OCI-LY3 (cell line): ENCODE results near the gene PADI2.

Source experiments
- H2AFZ ChIP-seq: fragments of 200-600, 300-600 bp; shearing (Covaris generic); 2 replicates; pipeline ENCODE4 v1.6.0; 2014; ENCODE audit warnings: antibody characterized with exemption, low read depth, low read length
- H3K27ac ChIP-seq: fragments of 200-600, 300-600 bp; sonication (generic); 2 replicates; pipeline ENCODE4 v1.5.1; 2014; ENCODE audit warnings: mild to moderate bottlenecking, low read length, moderate library complexity, mixed read lengths
- H3K27me3 ChIP-seq: fragments of 200-600, 300-600 bp; sonication (generic); 2 replicates; pipeline ENCODE4 v1.6.1; 2014; ENCODE audit warnings: low read depth, low read length, mixed read lengths
- H3K36me3 ChIP-seq: fragments of 200-600, 300-600 bp; sonication (generic); replicated peaks from 2 replicates; pipeline ENCODE3; 2014; ENCODE audit warnings: low read depth, low read length, mixed read lengths
- H3K4me1 ChIP-seq: fragments of 300-600, 200-600 bp; sonication (generic); 2 replicates; pipeline ENCODE4 v1.6.1; 2014; ENCODE audit warnings: low read length, mixed read lengths
- H3K4me2 ChIP-seq: fragments of 200-600, 300-600 bp; sonication (generic); 2 replicates; pipeline ENCODE4 v1.6.1; 2014; ENCODE audit warnings: low read length, mixed read lengths
- H3K4me3 ChIP-seq: fragments of 300-600, 200-600 bp; sonication (generic); 2 replicates; pipeline ENCODE4 v1.5.1; 2014; ENCODE audit warnings: antibody characterized with exemption, mild to moderate bottlenecking, low read length, moderate library complexity
- H3K79me2 ChIP-seq: fragments of 300-600, 200-600 bp; shearing (Covaris generic); 2 replicates; pipeline ENCODE4 v1.6.1; 2014; ENCODE audit warnings: mild to moderate bottlenecking, low read length, mixed read lengths
- H3K9ac ChIP-seq: fragments of 300-600, 200-600 bp; shearing (Covaris generic); 2 replicates; pipeline ENCODE4 v1.6.0; 2014; ENCODE audit warnings: mild to moderate bottlenecking, low read length, moderate library complexity
- H3K9me3 ChIP-seq: fragments of 200-600, 300-600 bp; shearing (Covaris generic); 2 replicates; pipeline ENCODE4 v1.6.1; 2014; ENCODE audit warnings: low read length, mixed read lengths; ENCODE audit not compliant: insufficient read depth
- H4K20me1 ChIP-seq: fragments of 200-600, 300-600 bp; sonication (generic); 2 replicates; pipeline ENCODE4 v1.6.1; 2016; ENCODE audit warnings: low read length, mixed read lengths; ENCODE audit not compliant: insufficient read depth
- CTCF ChIP-seq: fragments of 200-600, 300-600 bp; sonication (generic); IDR thresholded peaks from 2 replicates; pipeline ENCODE4 v1.5.1; 2014; ENCODE audit warnings: antibody characterized with exemption, low read length, low read depth
- EZH2phosphoT487 ChIP-seq: fragments of 200-600 bp; shearing (Covaris generic); IDR thresholded peaks from 2 replicates; pipeline ENCODE4 v1.6.1; 2018; ENCODE audit warnings: antibody characterized with exemption, mixed run types, low read depth

Gene PADI2

DNA sequence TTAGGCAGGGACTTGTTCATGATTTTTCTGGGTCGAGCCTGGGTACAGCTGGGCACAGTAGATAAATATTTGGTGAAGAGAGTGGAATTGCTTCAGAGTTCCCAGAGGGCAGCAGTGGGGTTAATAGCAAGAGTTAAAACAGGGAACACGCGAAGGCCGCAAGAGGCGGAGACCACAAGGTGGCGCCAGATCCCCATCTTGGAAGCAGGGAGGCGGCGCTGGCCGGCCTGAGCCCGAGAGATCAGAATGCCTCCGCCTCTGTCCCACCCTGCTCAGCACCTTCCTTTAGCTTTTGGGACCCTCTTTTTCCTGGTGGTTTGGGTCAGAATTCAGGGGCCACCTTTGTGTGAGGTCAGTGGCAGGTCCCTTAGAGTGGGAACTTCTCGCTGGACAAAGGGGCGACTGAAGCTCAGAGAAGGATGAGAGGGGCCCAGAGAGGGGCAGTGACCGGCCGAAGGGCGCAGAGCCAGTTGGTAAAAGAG is 6.5 kb upstream of the PADI2 start:
- no peaks in the 10 kb centered on the region for H4K20me1 ChIP-seq
- peak overlapping the region; percentile 42 for H3K27ac ChIP-seq
- peak overlapping the region; percentile 29; the same call in 1 of the 2 replicates for H3K4me3 ChIP-seq
- no peaks in the 10 kb centered on the region for H3K36me3 ChIP-seq
- H3K79me2 ChIP-seq, result no peaks in the 10 kb centered on the region
- peaks cover 40% of the 10 kb centered on the region for H3K4me1 ChIP-seq
- no peaks in the 10 kb centered on the region for H3K9me3 ChIP-seq
- peak overlapping the region; percentile 61; the same call in 1 of the 2 replicates for H3K9ac ChIP-seq
- peak overlapping the region; percentile 76 for H3K4me2 ChIP-seq
- peak overlapping the region; percentile 77 for H2AFZ ChIP-seq
- TF ChIP-seq CTCF (peak; percentile 77), EZH2phosphoT487 (no peak)
- no peaks in the 10 kb centered on the region for H3K27me3 ChIP-seq

- TF ChIP-seq CTCF (no peak), EZH2phosphoT487 (no peak)
- peaks cover 44% of the 10 kb centered on the region for H3K4me1 ChIP-seq
- H3K36me3 ChIP-seq, result no peaks in the 10 kb centered on the region
- no peak overlapping the region for H3K27ac ChIP-seq
- H2AFZ ChIP-seq, result no peak overlapping the region
- H3K79me2 ChIP-seq, result no peaks in the 10 kb centered on the region
- H3K4me3 ChIP-seq, result no peak overlapping the region
- H3K9ac ChIP-seq, result no peak overlapping the region
- H4K20me1 ChIP-seq, result no peaks in the 10 kb centered on the region
- H3K4me2 ChIP-seq, result no peak overlapping the region
- peaks cover 6% of the 10 kb centered on the region for H3K27me3 ChIP-seq
- no peaks in the 10 kb centered on the region for H3K9me3 ChIP-seq
These were observed 4.2 kb upstream of the PADI2 start for GRCh38 chr1:17123196-17124045.

GRCh38 chr1:17122521-17123164 is 3.4 kb upstream of the PADI2 start:
- Histone ChIP-seq H3K9me3 (no peaks in the 10 kb centered on the region), H3K27ac (no peak overlapping the region), H2AFZ (no peak overlapping the region), H4K20me1 (no peaks in the 10 kb centered on the region), H3K9ac (no peak overlapping the region), H3K4me1 (peaks cover 38% of the 10 kb centered on the region), H3K27me3 (peaks cover 13% of the 10 kb centered on the region), H3K79me2 (no peaks in the 10 kb centered on the region), H3K36me3 (no peaks in the 10 kb centered on the region), H3K4me2 (no peak overlapping the region), H3K4me3 (no peak overlapping the region)
- TF ChIP-seq EZH2phosphoT487 (no peak), CTCF (no peak)

DNA sequence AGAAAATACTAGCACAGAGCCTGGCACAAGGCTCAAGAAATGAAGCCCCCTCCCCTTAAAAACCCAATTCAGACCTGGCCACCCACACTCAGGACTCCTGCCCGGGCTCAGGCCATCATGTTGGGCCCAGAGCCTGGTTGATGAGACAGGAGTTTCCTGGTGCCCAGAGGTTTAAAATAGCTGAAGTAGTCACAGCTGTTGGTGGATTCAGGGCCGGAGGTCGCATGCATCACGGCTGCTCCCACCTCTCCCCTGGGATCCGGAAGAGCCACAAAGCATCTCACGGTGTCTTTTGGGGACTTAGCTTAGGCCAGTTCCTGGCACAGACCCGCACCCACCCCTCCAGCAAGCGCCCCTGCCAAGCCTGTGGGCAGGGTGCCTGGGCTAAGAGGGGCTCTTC is 2.6 kb upstream of the PADI2 start:
- Histone ChIP-seq H3K9ac (no peak overlapping the region), H3K9me3 (no peaks in the 10 kb centered on the region), H2AFZ (no peak overlapping the region), H3K4me3 (no peak overlapping the region), H3K4me2 (no peak overlapping the region), H3K4me1 (peaks cover 30% of the 10 kb centered on the region), H3K36me3 (no peaks in the 10 kb centered on the region), H3K79me2 (no peaks in the 10 kb centered on the region), H3K27me3 (peaks cover 13% of the 10 kb centered on the region), H4K20me1 (no peaks in the 10 kb centered on the region), H3K27ac (no peak overlapping the region)
- TF ChIP-seq EZH2phosphoT487, result no peak
- TF ChIP-seq CTCF, result no peak
